IMR-90 (cell line): ENCODE data around the gene CERS6. TPM values are rescaled to one million over a fixed set of nuclear protein-coding genes. Genes with fewer than 3 reads are reported as not detected.

Source experiments
- ATAC-seq: fragments of 200-7000 bp; cut with Tn5 transposase; 2 replicates; pipeline ENCODE4 v1.9.1; 2020; ENCODE audit warnings: low read depth, mild to moderate bottlenecking, moderate library complexity
- BruUV-seq: library from RNA; stranded (reverse); fragments of 400-500 nt; replicated peaks from 2 replicates; lab custom pipeline; 2021; lab: Mats Ljungman, UMichigan
- CTCF ChIA-PET: fragments of 300-600 bp; formaldehyde crosslinking; extraction: SDS; loops from one replicate; lab custom pipeline; 2021; ENCODE audit warnings: antibody characterized with exemption; lab: Yijun Ruan, JAX
- POLR2A ChIA-PET: fragments of 300-600 bp; sonication (Branson Sonifier 250); formaldehyde crosslinking; loops from one replicate; lab custom pipeline; 2022; ENCODE audit warnings: antibody characterized with exemption; ENCODE audit not compliant: unreplicated experiment; lab: Charles Lee
- DNase-seq: peaks from one replicate; pipeline ENCODE4 v3.0.0; 2013
- H2AFZ ChIP-seq: replicated peaks from 2 replicates; pipeline ENCODE3; 2013; ENCODE audit warnings: low read length, mild to moderate bottlenecking; ENCODE audit not compliant: poor library complexity
- H2AK5ac ChIP-seq: 2 replicates; pipeline ENCODE4 v1.6.1; 2013; ENCODE audit warnings: low read depth, low read length, inconsistent platforms
- H2AK9ac ChIP-seq: replicated peaks from 2 replicates; pipeline ENCODE3; 2013; ENCODE audit warnings: mild to moderate bottlenecking, low read depth, low read length, moderate library complexity; ENCODE audit not compliant: poor library complexity
- H2BK120ac ChIP-seq: 2 replicates; pipeline ENCODE4 v1.6.1; 2013; ENCODE audit warnings: low read depth, low read length, inconsistent platforms
- H2BK15ac ChIP-seq: 3 replicates; pipeline ENCODE4 v1.6.1; 2013; ENCODE audit warnings: low read depth, low read length, inconsistent platforms
- H2BK20ac ChIP-seq: 2 replicates; pipeline ENCODE4 v1.6.1; 2013; ENCODE audit warnings: low read depth, mild to moderate bottlenecking, inconsistent platforms, low read length, moderate library complexity
- H2BK5ac ChIP-seq: 2 replicates; pipeline ENCODE4 v1.6.1; 2013; ENCODE audit warnings: mild to moderate bottlenecking, low read depth, low read length, inconsistent platforms; ENCODE audit not compliant: poor library complexity, severe bottlenecking
- H3K14ac ChIP-seq: replicated peaks from 2 replicates; pipeline ENCODE4 v1.6.1; 2013; ENCODE audit warnings: low read depth, low read length, inconsistent platforms
- H3K18ac ChIP-seq: 2 replicates; pipeline ENCODE4 v1.6.1; 2013; ENCODE audit warnings: low read depth, low read length, control low read depth
- H3K23ac ChIP-seq: 2 replicates; pipeline ENCODE4 v1.6.1; 2013; ENCODE audit warnings: low read depth, low read length, inconsistent platforms
- H3K27ac ChIP-seq: 2 replicates; pipeline ENCODE4 v1.5.1; 2013; ENCODE audit warnings: mild to moderate bottlenecking, control low read depth, low read length; ENCODE audit not compliant: insufficient read depth
- H3K27me3 ChIP-seq: 2 replicates; pipeline ENCODE4 v1.6.1; 2013; ENCODE audit warnings: low read length; ENCODE audit not compliant: control insufficient read depth, insufficient read depth
- H3K36me3 ChIP-seq: 2 replicates; pipeline ENCODE4 v1.6.1; 2013; ENCODE audit warnings: low read length, mixed read lengths; ENCODE audit not compliant: control insufficient read depth, insufficient read depth
- H3K4ac ChIP-seq: 2 replicates; pipeline ENCODE4 v1.6.1; 2013; ENCODE audit warnings: low read depth, low read length, inconsistent platforms
- H3K4me1 ChIP-seq: 2 replicates; pipeline ENCODE4 v1.6.1; 2013; ENCODE audit warnings: low read length, mixed read lengths; ENCODE audit not compliant: control insufficient read depth, insufficient read depth
- H3K4me2 ChIP-seq: 2 replicates; pipeline ENCODE4 v1.6.1; 2013; ENCODE audit warnings: low read depth, mild to moderate bottlenecking, control low read depth, low read length, moderate library complexity
- H3K4me3 ChIP-seq: 2 replicates; pipeline ENCODE4 v1.5.1; 2013; ENCODE audit warnings: low read depth, mild to moderate bottlenecking, control low read depth, low read length, moderate library complexity; ENCODE audit not compliant: insufficient read depth
- H3K56ac ChIP-seq: 2 replicates; pipeline ENCODE4 v1.6.1; 2013; ENCODE audit warnings: low read length, inconsistent platforms; ENCODE audit not compliant: insufficient read depth; ENCODE audit errors: extremely low read depth
- H3K79me1 ChIP-seq, 2 experiments: 2 replicates each; pipeline ENCODE4 v1.6.1; 2013; ENCODE audit warnings: low read length in 2 of 2, inconsistent platforms in 1 of 2, low read depth in 1 of 2
- H3K9ac ChIP-seq: 2 replicates; pipeline ENCODE4 v1.6.1; 2013; ENCODE audit warnings: low read depth, low read length, control low read depth
- H3K9me1 ChIP-seq: 2 replicates; pipeline ENCODE4 v1.6.1; 2013; ENCODE audit warnings: low read length, inconsistent platforms; ENCODE audit not compliant: insufficient read depth
- H3K9me3 ChIP-seq: 2 replicates; pipeline ENCODE4 v1.6.1; 2013; ENCODE audit warnings: low read length; ENCODE audit not compliant: control insufficient read depth, insufficient read depth
- H4K20me1 ChIP-seq: 2 replicates; pipeline ENCODE4 v1.6.1; 2013; ENCODE audit warnings: low read length, inconsistent platforms; ENCODE audit not compliant: insufficient read depth
- H4K5ac ChIP-seq: 2 replicates; pipeline ENCODE4 v1.6.1; 2013; ENCODE audit warnings: mild to moderate bottlenecking, low read depth, low read length, control low read depth
- H4K8ac ChIP-seq, 2 experiments: 2 replicates each; pipeline ENCODE4 v1.6.1; 2013; ENCODE audit warnings: low read depth in 2 of 2, low read length in 2 of 2, control low read depth in 1 of 2, inconsistent platforms in 1 of 2
- H4K91ac ChIP-seq: 2 replicates; pipeline ENCODE4 v1.6.1; 2013; ENCODE audit warnings: low read depth, low read length, inconsistent platforms; ENCODE audit not compliant: insufficient read depth
- BHLHE40 ChIP-seq: fragments of 150-350 bp; IDR thresholded peaks from 2 replicates; pipeline ENCODE4 v1.6.1; 2016; ENCODE audit warnings: mild to moderate bottlenecking, low read depth, low read length
- CEBPB ChIP-seq: IDR thresholded peaks from 2 replicates; pipeline ENCODE4 v1.6.1; 2012; ENCODE audit warnings: low read depth, low read length, improper control_type of control experiment
- CHD1 ChIP-seq: IDR thresholded peaks from 2 replicates; pipeline ENCODE4 v1.6.1; 2012; ENCODE audit warnings: low read depth, low read length, improper control_type of control experiment
- FOS ChIP-seq: fragments of 150-350 bp; IDR thresholded peaks from 2 replicates; pipeline ENCODE4 v1.6.1; 2016; ENCODE audit warnings: low read depth, low read length
- MAFK ChIP-seq: IDR thresholded peaks from 2 replicates; pipeline ENCODE4 v1.6.1; 2012; ENCODE audit warnings: low read depth, low read length, improper control_type of control experiment
- MAZ ChIP-seq: IDR thresholded peaks from 2 replicates; pipeline ENCODE4 v1.6.1; 2012; ENCODE audit warnings: low read depth, mild to moderate bottlenecking, low read length, improper control_type of control experiment, moderate library complexity, borderline replicate concordance
- MXI1 ChIP-seq: IDR thresholded peaks from 2 replicates; pipeline ENCODE4 v1.6.1; 2012; ENCODE audit warnings: low read depth, mild to moderate bottlenecking, low read length, moderate library complexity, borderline replicate concordance
- NFE2L2 ChIP-seq: fragments of 150-350 bp; IDR thresholded peaks from 2 replicates; pipeline ENCODE4 v1.6.1; 2016; ENCODE audit warnings: low read depth, mild to moderate bottlenecking, low read length
- POLR2A ChIP-seq: IDR thresholded peaks from 2 replicates; pipeline ENCODE4 v1.6.1; 2012; ENCODE audit warnings: mild to moderate bottlenecking, low read depth, low read length
- RAD21 ChIP-seq: IDR thresholded peaks from 2 replicates; pipeline ENCODE4 v1.6.1; 2012; ENCODE audit warnings: low read length, improper control_type of control experiment
- RCOR1 ChIP-seq: IDR thresholded peaks from 2 replicates; pipeline ENCODE4 v1.6.1; 2012; ENCODE audit warnings: mild to moderate bottlenecking, low read length, improper control_type of control experiment; ENCODE audit not compliant: insufficient replicate concordance
- RFX5 ChIP-seq: IDR thresholded peaks from 2 replicates; pipeline ENCODE4 v1.8.0; 2012; ENCODE audit warnings: low read depth, mild to moderate bottlenecking, low read length, moderate library complexity
- SMC3 ChIP-seq: fragments of 150-350 bp; IDR thresholded peaks from 2 replicates; pipeline ENCODE4 v1.6.1; 2016; ENCODE audit warnings: low read depth, mild to moderate bottlenecking, antibody characterized with exemption, low read length, moderate library complexity
- WGBS, 2 experiments: methylation state at CpG; one replicate each; pipeline versions ENCODE4 v1.1.5 to v1.1.7; 2013; ENCODE audit warnings: missing lambda C conversion rate in 2 of 2; ENCODE audit not compliant: insufficient read length in 1 of 2; ENCODE audit errors: extremely low coverage in 2 of 2; 5-methylcytosine and 5-hydroxymethylcytosine counted together
- dilution Hi-C: fragments of 300-500 bp; cut with HindIII; formaldehyde crosslinking; loops from one replicate; pipeline ENCODE4 v1.14.3; 2018; ENCODE audit warnings: low sequenced_read_pairs; ENCODE audit not compliant: unreplicated experiment
- in situ Hi-C: fragments of 300-500 bp; cut with MboI; formaldehyde crosslinking; loops from 3 replicates; pipeline ENCODE4 v1.14.3; 2019; ENCODE audit warnings: low sequenced_read_pairs, inconsistent platforms, mixed read lengths
- intact Hi-C: fragments of 100-400 bp; cut with micrococcal nuclease; formaldehyde crosslinking; loops from 2 replicates; pipeline ENCODE4 v1.10.0; 2022
- polyA plus RNA-seq, 3 experiments: library from polyadenylated mRNA; depleted of rRNA; stranded (reverse); fragments of >200 nt; gene quantifications; 2 replicates each; pipeline ENCODE4 v1.2.3, GENCODE V29; 2012; ENCODE audit warnings: low replicate concordance in 1 of 3
- total RNA-seq: library from RNA; depleted of rRNA; stranded (reverse); fragments of >200 nt; gene quantifications from 2 replicates; pipeline ENCODE4 v1.2.3, GENCODE V29; 2012
- TF ChIP-seq, protein P1 (sequence below): conservative IDR thresholded peaks from 2 replicates; pipeline ENCODE4 v1.5.1; 2012; ENCODE audit warnings: mild to moderate bottlenecking, low read depth, low read length, improper control_type of control experiment
- TF ChIP-seq, protein P2 (sequence below): fragments of 150-350 bp; IDR thresholded peaks from 2 replicates; pipeline ENCODE4 v1.6.1; 2016; ENCODE audit warnings: low read depth, mild to moderate bottlenecking, low read length, moderate library complexity, borderline replicate concordance
- TF ChIP-seq, protein P3 (sequence below): fragments of 150-350 bp; IDR thresholded peaks from 2 replicates; pipeline ENCODE4 v1.6.1; 2017; ENCODE audit warnings: mild to moderate bottlenecking, antibody characterized with exemption, low read length, low read depth

CERS6 gene
- total and polyA plus RNA-seq, 2 of the 4 experiments (the other 2 are of a cell fraction) = 2.1 to 5.7 TPM

DNA sequence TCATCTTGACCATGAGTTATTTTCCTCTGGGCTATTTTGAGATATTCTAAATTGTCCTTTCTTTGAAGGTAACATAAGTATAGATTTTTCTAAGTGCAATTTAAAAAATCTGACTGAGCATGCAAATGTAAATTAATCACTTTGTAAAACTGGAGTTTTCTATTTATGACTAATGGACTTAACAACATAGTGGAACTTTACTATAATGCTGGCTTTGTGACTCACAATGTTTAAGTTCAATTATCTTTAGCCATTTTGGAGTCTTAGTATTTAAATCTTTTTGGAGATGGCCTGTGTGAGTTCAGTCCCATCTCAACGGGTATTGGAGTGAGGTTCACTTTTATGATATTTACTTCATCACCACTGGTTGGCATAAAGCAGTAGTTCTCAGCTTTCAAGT is 311.2 kb downstream of the CERS6 start:
- Histone ChIP-seq H4K8ac (no peak overlapping the region), H3K4me2 (no peak overlapping the region), H4K20me1 (no peaks in the 10 kb centered on the region), H3K14ac (no peak overlapping the region), H2AK9ac (no peak overlapping the region), H2BK5ac (no peak overlapping the region), H3K18ac (no peak overlapping the region), H2BK15ac (no peak overlapping the region), H2BK120ac (no peak overlapping the region), H3K27ac (no peak overlapping the region), H3K4me1 (no peaks in the 10 kb centered on the region), H3K4me3 (no peak overlapping the region), H3K4ac (no peak overlapping the region), H4K91ac (no peak overlapping the region), H2BK20ac (no peak overlapping the region), H3K9me1 (no peaks in the 10 kb centered on the region), H2AK5ac (no peak overlapping the region), H3K27me3 (no peaks in the 10 kb centered on the region), H3K79me1 (no peaks in the 10 kb centered on the region), H3K9me3 (no peaks in the 10 kb centered on the region), H3K23ac (no peak overlapping the region), H2AFZ (no peak overlapping the region), H3K36me3 (no peaks in the 10 kb centered on the region), H3K56ac (no peak overlapping the region), H3K9ac (no peak overlapping the region), H4K5ac (no peak overlapping the region)
- peak; percentile 26 for DNase-seq
- no peak for TF ChIP-seq RFX5
- TF ChIP-seq RCOR1 = no peak
- TF ChIP-seq, protein P1, sequence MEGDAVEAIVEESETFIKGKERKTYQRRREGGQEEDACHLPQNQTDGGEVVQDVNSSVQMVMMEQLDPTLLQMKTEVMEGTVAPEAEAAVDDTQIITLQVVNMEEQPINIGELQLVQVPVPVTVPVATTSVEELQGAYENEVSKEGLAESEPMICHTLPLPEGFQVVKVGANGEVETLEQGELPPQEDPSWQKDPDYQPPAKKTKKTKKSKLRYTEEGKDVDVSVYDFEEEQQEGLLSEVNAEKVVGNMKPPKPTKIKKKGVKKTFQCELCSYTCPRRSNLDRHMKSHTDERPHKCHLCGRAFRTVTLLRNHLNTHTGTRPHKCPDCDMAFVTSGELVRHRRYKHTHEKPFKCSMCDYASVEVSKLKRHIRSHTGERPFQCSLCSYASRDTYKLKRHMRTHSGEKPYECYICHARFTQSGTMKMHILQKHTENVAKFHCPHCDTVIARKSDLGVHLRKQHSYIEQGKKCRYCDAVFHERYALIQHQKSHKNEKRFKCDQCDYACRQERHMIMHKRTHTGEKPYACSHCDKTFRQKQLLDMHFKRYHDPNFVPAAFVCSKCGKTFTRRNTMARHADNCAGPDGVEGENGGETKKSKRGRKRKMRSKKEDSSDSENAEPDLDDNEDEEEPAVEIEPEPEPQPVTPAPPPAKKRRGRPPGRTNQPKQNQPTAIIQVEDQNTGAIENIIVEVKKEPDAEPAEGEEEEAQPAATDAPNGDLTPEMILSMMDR = no peak
- no peak for TF ChIP-seq MAFK
- no peak for TF ChIP-seq POLR2A
- TF ChIP-seq CHD1 = no peak
- TF ChIP-seq RAD21 = no peak
- no peak for TF ChIP-seq CEBPB
- TF ChIP-seq MAZ = no peak
- TF ChIP-seq NFE2L2 = no peak
- TF ChIP-seq FOS = no peak
- TF ChIP-seq SMC3 = no peak
- TF ChIP-seq MXI1 = no peak
- no peak for TF ChIP-seq BHLHE40
- TF ChIP-seq, protein P2, sequence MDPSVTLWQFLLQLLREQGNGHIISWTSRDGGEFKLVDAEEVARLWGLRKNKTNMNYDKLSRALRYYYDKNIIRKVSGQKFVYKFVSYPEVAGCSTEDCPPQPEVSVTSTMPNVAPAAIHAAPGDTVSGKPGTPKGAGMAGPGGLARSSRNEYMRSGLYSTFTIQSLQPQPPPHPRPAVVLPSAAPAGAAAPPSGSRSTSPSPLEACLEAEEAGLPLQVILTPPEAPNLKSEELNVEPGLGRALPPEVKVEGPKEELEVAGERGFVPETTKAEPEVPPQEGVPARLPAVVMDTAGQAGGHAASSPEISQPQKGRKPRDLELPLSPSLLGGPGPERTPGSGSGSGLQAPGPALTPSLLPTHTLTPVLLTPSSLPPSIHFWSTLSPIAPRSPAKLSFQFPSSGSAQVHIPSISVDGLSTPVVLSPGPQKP = no peak
- TF ChIP-seq, protein P3, sequence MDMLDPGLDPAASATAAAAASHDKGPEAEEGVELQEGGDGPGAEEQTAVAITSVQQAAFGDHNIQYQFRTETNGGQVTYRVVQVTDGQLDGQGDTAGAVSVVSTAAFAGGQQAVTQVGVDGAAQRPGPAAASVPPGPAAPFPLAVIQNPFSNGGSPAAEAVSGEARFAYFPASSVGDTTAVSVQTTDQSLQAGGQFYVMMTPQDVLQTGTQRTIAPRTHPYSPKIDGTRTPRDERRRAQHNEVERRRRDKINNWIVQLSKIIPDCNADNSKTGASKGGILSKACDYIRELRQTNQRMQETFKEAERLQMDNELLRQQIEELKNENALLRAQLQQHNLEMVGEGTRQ = no peak
- no TSS peak for BruUV-seq
- in situ Hi-C loops (no loop called here), intact Hi-C loops (no loop called here), dilution Hi-C loops (no loop called here)
- no CpG with 5 or more reads among the region's 1 CpG for WGBS, 2 experiments
- ATAC-seq = no peak
- ChIA-PET POLR2A (no interaction called here), CTCF (no interaction called here)
